Keratinocyte (primary cell): ENCODE data around the gene DHH.

Experiments
- EZH2 ChIP-seq: IDR thresholded peaks from one replicate; pipeline ENCODE4 v1.6.1; 2012; ENCODE audit warnings: inconsistent platforms, mild to moderate bottlenecking, low read length, moderate library complexity
- TF ChIP-seq, protein P1 (sequence below), 3 experiments: IDR thresholded peaks in 1 of 3; conservative IDR thresholded peaks in 1 of 3; optimal IDR thresholded peaks in 1 of 3; 2 replicates in 2 of 3; 3 replicates in 1 of 3; pipeline versions ENCODE3 to v1.5.1; 2011; ENCODE audit warnings: low read length in 3 of 3, mild to moderate bottlenecking in 3 of 3, moderate library complexity in 2 of 3, control low read depth in 1 of 3, inconsistent platforms in 1 of 3; ENCODE audit not compliant: insufficient read depth in 2 of 3; ENCODE audit errors: extremely low read depth in 1 of 3

DNA sequence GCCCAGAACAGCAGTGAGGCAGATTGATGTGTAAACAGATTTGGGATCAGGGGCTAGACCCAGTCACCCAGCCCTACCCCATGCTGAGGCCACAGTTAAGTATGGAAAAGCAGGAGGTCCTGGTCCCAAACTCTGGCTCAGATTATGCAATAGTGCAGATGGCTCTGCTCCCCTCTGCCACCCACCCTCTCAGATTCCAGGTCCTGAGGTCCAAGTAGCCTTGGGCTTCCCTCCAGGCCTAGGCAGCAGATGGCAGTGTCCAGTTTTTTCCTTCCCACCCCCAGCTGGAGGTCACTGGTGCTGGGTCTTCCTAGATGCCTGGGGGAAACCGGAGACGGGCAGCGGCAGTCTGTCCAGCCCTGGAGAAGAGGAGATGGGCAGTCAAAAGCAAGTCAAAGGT lies 2.8 kb upstream of the DHH start:
- no peak for TF ChIP-seq EZH2
- TF ChIP-seq, protein P1, sequence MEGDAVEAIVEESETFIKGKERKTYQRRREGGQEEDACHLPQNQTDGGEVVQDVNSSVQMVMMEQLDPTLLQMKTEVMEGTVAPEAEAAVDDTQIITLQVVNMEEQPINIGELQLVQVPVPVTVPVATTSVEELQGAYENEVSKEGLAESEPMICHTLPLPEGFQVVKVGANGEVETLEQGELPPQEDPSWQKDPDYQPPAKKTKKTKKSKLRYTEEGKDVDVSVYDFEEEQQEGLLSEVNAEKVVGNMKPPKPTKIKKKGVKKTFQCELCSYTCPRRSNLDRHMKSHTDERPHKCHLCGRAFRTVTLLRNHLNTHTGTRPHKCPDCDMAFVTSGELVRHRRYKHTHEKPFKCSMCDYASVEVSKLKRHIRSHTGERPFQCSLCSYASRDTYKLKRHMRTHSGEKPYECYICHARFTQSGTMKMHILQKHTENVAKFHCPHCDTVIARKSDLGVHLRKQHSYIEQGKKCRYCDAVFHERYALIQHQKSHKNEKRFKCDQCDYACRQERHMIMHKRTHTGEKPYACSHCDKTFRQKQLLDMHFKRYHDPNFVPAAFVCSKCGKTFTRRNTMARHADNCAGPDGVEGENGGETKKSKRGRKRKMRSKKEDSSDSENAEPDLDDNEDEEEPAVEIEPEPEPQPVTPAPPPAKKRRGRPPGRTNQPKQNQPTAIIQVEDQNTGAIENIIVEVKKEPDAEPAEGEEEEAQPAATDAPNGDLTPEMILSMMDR (optimal IDR thresholded peaks at IDR 0.05 in 1 of 3, IDR thresholded peaks at IDR 0.05 in 1 of 3, conservative IDR thresholded peaks at IDR 0.05 in 1 of 3; ENCODE audit: extremely low read depth in 1 of 3, insufficient read depth in 2 of 3, low read length in 3 of 3), result no peak
